WTC11 (cell line): ENCODE data around the gene TACC2. TPM values are rescaled to one million over a fixed set of nuclear protein-coding genes. Genes with fewer than 3 reads are reported as not detected.

ENCODE experiments used
- ATAC-seq: fragments of 200-7000 bp; cut with Tn5 transposase; 2 replicates; pipeline ENCODE4 v1.10.0; 2021; ENCODE audit warnings: mild to moderate bottlenecking, moderate library complexity
- CTCF ChIA-PET: fragments of 300-600 bp; sonication (Branson Sonifier 250); formaldehyde crosslinking; loops from one replicate; lab custom pipeline; 2021; ENCODE audit warnings: antibody characterized with exemption; lab: Charles Lee
- POLR2A ChIA-PET: fragments of 350-600 bp; sonication (Branson Sonifier 250); formaldehyde crosslinking; loops from one replicate; lab custom pipeline; 2021; ENCODE audit warnings: antibody characterized with exemption; lab: Charles Lee
- DNase-seq: peaks from one replicate; pipeline ENCODE4 v3.0.0; 2021; ENCODE audit warnings: low spot score
- H3K27ac Mint-ChIP-seq: 2 replicates; pipeline ENCODE4 v1.8.0; 2021; ENCODE audit warnings: mixed read lengths
- H3K27me3 Mint-ChIP-seq: 2 replicates; pipeline ENCODE4 v1.8.0; 2021; ENCODE audit warnings: low read depth, mild to moderate bottlenecking, moderate library complexity, mixed read lengths
- H3K36me3 Mint-ChIP-seq: 2 replicates; pipeline ENCODE4 v1.8.0; 2021; ENCODE audit warnings: mixed read lengths
- H3K4me1 Mint-ChIP-seq: 2 replicates; pipeline ENCODE4 v1.8.0; 2022; ENCODE audit warnings: mixed read lengths
- H3K4me3 Mint-ChIP-seq: 2 replicates; pipeline ENCODE4 v1.8.0; 2021; ENCODE audit warnings: mild to moderate bottlenecking, moderate library complexity, mixed read lengths
- H3K9me3 Mint-ChIP-seq: 2 replicates; pipeline ENCODE4 v1.8.0; 2021; ENCODE audit warnings: mixed read lengths
- EMX1 ChIP-seq: fragments of 250-450 bp; sonication (Bioruptor Pico); IDR thresholded peaks from 2 replicates; pipeline ENCODE4 v1.8.0; 2021; ENCODE audit warnings: mild to moderate bottlenecking
- ETV6 ChIP-seq: sonication (generic); formaldehyde crosslinking; IDR thresholded peaks from 2 replicates; pipeline ENCODE4 v1.8.1; 2022; ENCODE audit warnings: mild to moderate bottlenecking, missing genetic modification reagents
- GTF2I ChIP-seq: fragments of 250-450 bp; sonication (Bioruptor Pico); conservative IDR thresholded peaks from 2 replicates; pipeline ENCODE4 v1.4.0; 2021; ENCODE audit warnings: mild to moderate bottlenecking
- NR3C1 ChIP-seq: sonication (generic); formaldehyde crosslinking; conservative IDR thresholded peaks from 2 replicates; pipeline ENCODE4 v1.8.1; 2023; ENCODE audit warnings: low read depth, mild to moderate bottlenecking, missing genetic modification reagents
- SP1 ChIP-seq: sonication (generic); formaldehyde crosslinking; conservative IDR thresholded peaks from 2 replicates; pipeline ENCODE4 v1.8.1; 2022; ENCODE audit warnings: missing genetic modification reagents
- TP53 ChIP-seq: sonication (generic); formaldehyde crosslinking; IDR thresholded peaks from 2 replicates; pipeline ENCODE4 v1.8.1; 2023; ENCODE audit warnings: mild to moderate bottlenecking, missing genetic modification reagents
- ZNF263 ChIP-seq: sonication (generic); formaldehyde crosslinking; IDR thresholded peaks from 2 replicates; pipeline ENCODE4 v1.8.1; 2022; ENCODE audit warnings: low read depth, mild to moderate bottlenecking, moderate library complexity, missing genetic modification reagents
- ZNF396 ChIP-seq: fragments of 250-450 bp; sonication (Bioruptor Pico); IDR thresholded peaks from 2 replicates; pipeline ENCODE4 v1.8.0; 2021; ENCODE audit warnings: mild to moderate bottlenecking, moderate library complexity, borderline replicate concordance
- total RNA-seq: library from RNA; stranded (reverse); gene quantifications from 3 replicates; pipeline ENCODE4 v1.2.3, GENCODE V29; 2021
- TF ChIP-seq, protein P1 (sequence below): fragments of 200-600 bp; IDR thresholded peaks from 2 replicates; pipeline ENCODE4 v1.8.0; 2022; ENCODE audit warnings: antibody characterized with exemption
- TF ChIP-seq, protein P2 (sequence below): sonication (generic); formaldehyde crosslinking; IDR thresholded peaks from 2 replicates; pipeline ENCODE4 v1.8.0; 2022; ENCODE audit warnings: mild to moderate bottlenecking, missing genetic modification reagents
- TF ChIP-seq, protein P3 (sequence below): fragments of 250-450 bp; sonication (Bioruptor Pico); IDR thresholded peaks from 2 replicates; pipeline ENCODE4 v1.9.0; 2021; ENCODE audit warnings: mild to moderate bottlenecking, borderline replicate concordance
- TF ChIP-seq, protein P4 (sequence below): fragments of 250-450 bp; sonication (Bioruptor Pico); IDR thresholded peaks from 2 replicates; pipeline ENCODE4 v1.8.0; 2021; ENCODE audit warnings: mild to moderate bottlenecking
- TF ChIP-seq, protein P5 (sequence below): sonication (generic); formaldehyde crosslinking; conservative IDR thresholded peaks from 2 replicates; pipeline ENCODE4 v1.8.1; 2023; ENCODE audit warnings: mild to moderate bottlenecking, low read depth, missing genetic modification reagents, moderate library complexity
- TF ChIP-seq, protein P6 (sequence below): sonication (generic); formaldehyde crosslinking; IDR thresholded peaks from 2 replicates; pipeline ENCODE4 v1.8.1; 2023; ENCODE audit warnings: mild to moderate bottlenecking, missing genetic modification reagents, borderline replicate concordance
- TF ChIP-seq, protein P7 (sequence below): sonication (generic); formaldehyde crosslinking; conservative IDR thresholded peaks from 2 replicates; pipeline ENCODE4 v1.8.1; 2022; ENCODE audit warnings: mild to moderate bottlenecking, missing genetic modification reagents
- TF ChIP-seq, protein P8 (sequence below): sonication (generic); formaldehyde crosslinking; IDR thresholded peaks from 2 replicates; pipeline ENCODE4 v1.8.1; 2022; ENCODE audit warnings: mild to moderate bottlenecking, moderate library complexity, missing genetic modification reagents

The TACC2 gene
- total RNA-seq, 1 experiment from 2014 or later, result 28.9 TPM

DNA sequence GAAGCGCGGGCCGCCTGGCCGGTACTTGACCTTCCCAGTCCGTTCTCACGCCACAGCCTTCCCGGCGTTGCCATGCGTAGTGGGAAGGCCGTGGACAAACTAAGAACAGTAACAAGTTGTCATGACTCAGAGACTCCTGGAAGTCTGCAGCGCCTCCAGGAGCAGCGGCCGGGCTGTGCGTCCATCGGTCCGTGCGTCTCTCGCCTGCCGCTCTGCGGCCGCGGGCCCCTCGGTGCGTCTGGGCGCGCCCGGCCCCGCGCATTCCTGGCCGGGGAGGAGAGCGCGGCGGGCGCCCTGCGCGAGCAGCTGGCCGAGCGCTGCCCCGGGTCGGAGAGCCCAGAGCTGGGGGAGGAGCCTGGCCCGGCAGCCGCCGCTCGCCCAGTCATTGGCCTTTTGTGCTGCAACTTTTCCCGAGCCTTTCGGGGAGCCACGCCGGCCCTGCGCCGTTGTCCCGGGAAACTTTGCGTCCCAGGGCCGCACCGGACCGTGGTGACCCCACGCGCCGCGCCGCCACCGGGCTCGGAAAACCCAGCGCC, 123.7 kb downstream of the TACC2 start:
- ATAC-seq (peak; percentile 92), DNase-seq (peak; percentile 76)
- ChIA-PET POLR2A (interaction anchor here (0.6 to 2.1 kb wide), 3 partner anchors 14 to 52 kb away, joined by 3 to 15 read pairs (median 3); no protein-coding TSS in a partner anchor), CTCF (interaction anchor here (0.6 to 2.0 kb wide), 19 partner anchors 9 to 212 kb away, joined by 3 to 10 read pairs (median 3); no protein-coding TSS in a partner anchor)
- H3K27me3 Mint-ChIP-seq, result peaks cover 3% of the 10 kb centered on the region
- peaks cover 36% of the 10 kb centered on the region for H3K4me1 Mint-ChIP-seq
- no peaks in the 10 kb centered on the region for H3K36me3 Mint-ChIP-seq
- peak overlapping the region; percentile 67 for H3K4me3 Mint-ChIP-seq
- no peaks in the 10 kb centered on the region for H3K9me3 Mint-ChIP-seq
- no peak overlapping the region for H3K27ac Mint-ChIP-seq
- no peak for TF ChIP-seq NR3C1 (CRISPR knock-in tag)
- TF ChIP-seq, protein P1, sequence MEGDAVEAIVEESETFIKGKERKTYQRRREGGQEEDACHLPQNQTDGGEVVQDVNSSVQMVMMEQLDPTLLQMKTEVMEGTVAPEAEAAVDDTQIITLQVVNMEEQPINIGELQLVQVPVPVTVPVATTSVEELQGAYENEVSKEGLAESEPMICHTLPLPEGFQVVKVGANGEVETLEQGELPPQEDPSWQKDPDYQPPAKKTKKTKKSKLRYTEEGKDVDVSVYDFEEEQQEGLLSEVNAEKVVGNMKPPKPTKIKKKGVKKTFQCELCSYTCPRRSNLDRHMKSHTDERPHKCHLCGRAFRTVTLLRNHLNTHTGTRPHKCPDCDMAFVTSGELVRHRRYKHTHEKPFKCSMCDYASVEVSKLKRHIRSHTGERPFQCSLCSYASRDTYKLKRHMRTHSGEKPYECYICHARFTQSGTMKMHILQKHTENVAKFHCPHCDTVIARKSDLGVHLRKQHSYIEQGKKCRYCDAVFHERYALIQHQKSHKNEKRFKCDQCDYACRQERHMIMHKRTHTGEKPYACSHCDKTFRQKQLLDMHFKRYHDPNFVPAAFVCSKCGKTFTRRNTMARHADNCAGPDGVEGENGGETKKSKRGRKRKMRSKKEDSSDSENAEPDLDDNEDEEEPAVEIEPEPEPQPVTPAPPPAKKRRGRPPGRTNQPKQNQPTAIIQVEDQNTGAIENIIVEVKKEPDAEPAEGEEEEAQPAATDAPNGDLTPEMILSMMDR, result no peak
- TF ChIP-seq, protein P2, sequence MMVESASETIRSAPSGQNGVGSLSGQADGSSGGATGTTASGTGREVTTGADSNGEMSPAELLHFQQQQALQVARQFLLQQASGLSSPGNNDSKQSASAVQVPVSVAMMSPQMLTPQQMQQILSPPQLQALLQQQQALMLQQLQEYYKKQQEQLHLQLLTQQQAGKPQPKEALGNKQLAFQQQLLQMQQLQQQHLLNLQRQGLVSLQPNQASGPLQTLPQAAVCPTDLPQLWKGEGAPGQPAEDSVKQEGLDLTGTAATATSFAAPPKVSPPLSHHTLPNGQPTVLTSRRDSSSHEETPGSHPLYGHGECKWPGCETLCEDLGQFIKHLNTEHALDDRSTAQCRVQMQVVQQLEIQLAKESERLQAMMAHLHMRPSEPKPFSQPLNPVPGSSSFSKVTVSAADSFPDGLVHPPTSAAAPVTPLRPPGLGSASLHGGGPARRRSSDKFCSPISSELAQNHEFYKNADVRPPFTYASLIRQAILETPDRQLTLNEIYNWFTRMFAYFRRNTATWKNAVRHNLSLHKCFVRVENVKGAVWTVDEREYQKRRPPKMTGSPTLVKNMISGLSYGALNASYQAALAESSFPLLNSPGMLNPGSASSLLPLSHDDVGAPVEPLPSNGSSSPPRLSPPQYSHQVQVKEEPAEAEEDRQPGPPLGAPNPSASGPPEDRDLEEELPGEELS (CRISPR knock-in tag), result peak; percentile 67
- no peak for TF ChIP-seq TP53 (CRISPR knock-in tag)
- TF ChIP-seq, protein P3, sequence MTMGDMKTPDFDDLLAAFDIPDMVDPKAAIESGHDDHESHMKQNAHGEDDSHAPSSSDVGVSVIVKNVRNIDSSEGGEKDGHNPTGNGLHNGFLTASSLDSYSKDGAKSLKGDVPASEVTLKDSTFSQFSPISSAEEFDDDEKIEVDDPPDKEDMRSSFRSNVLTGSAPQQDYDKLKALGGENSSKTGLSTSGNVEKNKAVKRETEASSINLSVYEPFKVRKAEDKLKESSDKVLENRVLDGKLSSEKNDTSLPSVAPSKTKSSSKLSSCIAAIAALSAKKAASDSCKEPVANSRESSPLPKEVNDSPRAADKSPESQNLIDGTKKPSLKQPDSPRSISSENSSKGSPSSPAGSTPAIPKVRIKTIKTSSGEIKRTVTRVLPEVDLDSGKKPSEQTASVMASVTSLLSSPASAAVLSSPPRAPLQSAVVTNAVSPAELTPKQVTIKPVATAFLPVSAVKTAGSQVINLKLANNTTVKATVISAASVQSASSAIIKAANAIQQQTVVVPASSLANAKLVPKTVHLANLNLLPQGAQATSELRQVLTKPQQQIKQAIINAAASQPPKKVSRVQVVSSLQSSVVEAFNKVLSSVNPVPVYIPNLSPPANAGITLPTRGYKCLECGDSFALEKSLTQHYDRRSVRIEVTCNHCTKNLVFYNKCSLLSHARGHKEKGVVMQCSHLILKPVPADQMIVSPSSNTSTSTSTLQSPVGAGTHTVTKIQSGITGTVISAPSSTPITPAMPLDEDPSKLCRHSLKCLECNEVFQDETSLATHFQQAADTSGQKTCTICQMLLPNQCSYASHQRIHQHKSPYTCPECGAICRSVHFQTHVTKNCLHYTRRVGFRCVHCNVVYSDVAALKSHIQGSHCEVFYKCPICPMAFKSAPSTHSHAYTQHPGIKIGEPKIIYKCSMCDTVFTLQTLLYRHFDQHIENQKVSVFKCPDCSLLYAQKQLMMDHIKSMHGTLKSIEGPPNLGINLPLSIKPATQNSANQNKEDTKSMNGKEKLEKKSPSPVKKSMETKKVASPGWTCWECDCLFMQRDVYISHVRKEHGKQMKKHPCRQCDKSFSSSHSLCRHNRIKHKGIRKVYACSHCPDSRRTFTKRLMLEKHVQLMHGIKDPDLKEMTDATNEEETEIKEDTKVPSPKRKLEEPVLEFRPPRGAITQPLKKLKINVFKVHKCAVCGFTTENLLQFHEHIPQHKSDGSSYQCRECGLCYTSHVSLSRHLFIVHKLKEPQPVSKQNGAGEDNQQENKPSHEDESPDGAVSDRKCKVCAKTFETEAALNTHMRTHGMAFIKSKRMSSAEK (CRISPR knock-in tag), result no peak
- TF ChIP-seq, protein P4, sequence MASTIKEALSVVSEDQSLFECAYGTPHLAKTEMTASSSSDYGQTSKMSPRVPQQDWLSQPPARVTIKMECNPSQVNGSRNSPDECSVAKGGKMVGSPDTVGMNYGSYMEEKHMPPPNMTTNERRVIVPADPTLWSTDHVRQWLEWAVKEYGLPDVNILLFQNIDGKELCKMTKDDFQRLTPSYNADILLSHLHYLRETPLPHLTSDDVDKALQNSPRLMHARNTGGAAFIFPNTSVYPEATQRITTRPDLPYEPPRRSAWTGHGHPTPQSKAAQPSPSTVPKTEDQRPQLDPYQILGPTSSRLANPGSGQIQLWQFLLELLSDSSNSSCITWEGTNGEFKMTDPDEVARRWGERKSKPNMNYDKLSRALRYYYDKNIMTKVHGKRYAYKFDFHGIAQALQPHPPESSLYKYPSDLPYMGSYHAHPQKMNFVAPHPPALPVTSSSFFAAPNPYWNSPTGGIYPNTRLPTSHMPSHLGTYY, result no peak
- no peak for TF ChIP-seq EMX1 (CRISPR knock-in tag)
- TF ChIP-seq, protein P5, sequence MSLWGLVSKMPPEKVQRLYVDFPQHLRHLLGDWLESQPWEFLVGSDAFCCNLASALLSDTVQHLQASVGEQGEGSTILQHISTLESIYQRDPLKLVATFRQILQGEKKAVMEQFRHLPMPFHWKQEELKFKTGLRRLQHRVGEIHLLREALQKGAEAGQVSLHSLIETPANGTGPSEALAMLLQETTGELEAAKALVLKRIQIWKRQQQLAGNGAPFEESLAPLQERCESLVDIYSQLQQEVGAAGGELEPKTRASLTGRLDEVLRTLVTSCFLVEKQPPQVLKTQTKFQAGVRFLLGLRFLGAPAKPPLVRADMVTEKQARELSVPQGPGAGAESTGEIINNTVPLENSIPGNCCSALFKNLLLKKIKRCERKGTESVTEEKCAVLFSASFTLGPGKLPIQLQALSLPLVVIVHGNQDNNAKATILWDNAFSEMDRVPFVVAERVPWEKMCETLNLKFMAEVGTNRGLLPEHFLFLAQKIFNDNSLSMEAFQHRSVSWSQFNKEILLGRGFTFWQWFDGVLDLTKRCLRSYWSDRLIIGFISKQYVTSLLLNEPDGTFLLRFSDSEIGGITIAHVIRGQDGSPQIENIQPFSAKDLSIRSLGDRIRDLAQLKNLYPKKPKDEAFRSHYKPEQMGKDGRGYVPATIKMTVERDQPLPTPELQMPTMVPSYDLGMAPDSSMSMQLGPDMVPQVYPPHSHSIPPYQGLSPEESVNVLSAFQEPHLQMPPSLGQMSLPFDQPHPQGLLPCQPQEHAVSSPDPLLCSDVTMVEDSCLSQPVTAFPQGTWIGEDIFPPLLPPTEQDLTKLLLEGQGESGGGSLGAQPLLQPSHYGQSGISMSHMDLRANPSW (CRISPR knock-in tag), result no peak
- no peak for TF ChIP-seq ZNF396 (CRISPR knock-in tag)
- no peak for TF ChIP-seq ZNF263 (CRISPR knock-in tag)
- TF ChIP-seq SP1, result 0 out of 2 replicates have a peak, but pooled peaks have one; percentile 30
- TF ChIP-seq, protein P6, sequence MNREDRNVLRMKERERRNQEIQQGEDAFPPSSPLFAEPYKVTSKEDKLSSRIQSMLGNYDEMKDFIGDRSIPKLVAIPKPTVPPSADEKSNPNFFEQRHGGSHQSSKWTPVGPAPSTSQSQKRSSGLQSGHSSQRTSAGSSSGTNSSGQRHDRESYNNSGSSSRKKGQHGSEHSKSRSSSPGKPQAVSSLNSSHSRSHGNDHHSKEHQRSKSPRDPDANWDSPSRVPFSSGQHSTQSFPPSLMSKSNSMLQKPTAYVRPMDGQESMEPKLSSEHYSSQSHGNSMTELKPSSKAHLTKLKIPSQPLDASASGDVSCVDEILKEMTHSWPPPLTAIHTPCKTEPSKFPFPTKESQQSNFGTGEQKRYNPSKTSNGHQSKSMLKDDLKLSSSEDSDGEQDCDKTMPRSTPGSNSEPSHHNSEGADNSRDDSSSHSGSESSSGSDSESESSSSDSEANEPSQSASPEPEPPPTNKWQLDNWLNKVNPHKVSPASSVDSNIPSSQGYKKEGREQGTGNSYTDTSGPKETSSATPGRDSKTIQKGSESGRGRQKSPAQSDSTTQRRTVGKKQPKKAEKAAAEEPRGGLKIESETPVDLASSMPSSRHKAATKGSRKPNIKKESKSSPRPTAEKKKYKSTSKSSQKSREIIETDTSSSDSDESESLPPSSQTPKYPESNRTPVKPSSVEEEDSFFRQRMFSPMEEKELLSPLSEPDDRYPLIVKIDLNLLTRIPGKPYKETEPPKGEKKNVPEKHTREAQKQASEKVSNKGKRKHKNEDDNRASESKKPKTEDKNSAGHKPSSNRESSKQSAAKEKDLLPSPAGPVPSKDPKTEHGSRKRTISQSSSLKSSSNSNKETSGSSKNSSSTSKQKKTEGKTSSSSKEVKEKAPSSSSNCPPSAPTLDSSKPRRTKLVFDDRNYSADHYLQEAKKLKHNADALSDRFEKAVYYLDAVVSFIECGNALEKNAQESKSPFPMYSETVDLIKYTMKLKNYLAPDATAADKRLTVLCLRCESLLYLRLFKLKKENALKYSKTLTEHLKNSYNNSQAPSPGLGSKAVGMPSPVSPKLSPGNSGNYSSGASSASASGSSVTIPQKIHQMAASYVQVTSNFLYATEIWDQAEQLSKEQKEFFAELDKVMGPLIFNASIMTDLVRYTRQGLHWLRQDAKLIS (CRISPR knock-in tag), result no peak
- TF ChIP-seq, protein P7, sequence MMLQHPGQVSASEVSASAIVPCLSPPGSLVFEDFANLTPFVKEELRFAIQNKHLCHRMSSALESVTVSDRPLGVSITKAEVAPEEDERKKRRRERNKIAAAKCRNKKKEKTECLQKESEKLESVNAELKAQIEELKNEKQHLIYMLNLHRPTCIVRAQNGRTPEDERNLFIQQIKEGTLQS, result no peak
- 0 out of 2 replicates have a peak, but pooled peaks have one; percentile 43 for TF ChIP-seq ETV6 (CRISPR knock-in tag)
- TF ChIP-seq, protein P8, sequence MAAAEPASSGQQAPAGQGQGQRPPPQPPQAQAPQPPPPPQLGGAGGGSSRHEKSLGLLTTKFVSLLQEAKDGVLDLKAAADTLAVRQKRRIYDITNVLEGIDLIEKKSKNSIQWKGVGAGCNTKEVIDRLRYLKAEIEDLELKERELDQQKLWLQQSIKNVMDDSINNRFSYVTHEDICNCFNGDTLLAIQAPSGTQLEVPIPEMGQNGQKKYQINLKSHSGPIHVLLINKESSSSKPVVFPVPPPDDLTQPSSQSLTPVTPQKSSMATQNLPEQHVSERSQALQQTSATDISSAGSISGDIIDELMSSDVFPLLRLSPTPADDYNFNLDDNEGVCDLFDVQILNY (CRISPR knock-in tag), result peak; percentile 44; the same call in 1 of the 2 replicates
- TF ChIP-seq GTF2I (CRISPR knock-in tag), result no peak
